Right atrium auricular region (tissue), 2 donors: Measurements from ENCODE around the gene EFCC1. TPM values are rescaled to one million over a fixed set of nuclear protein-coding genes. Genes with fewer than 3 reads are reported as not detected.

Experiments
- DNase-seq: peaks from one replicate; pipeline ENCODE4 v3.0.0-alpha.2; 2019; ENCODE audit warnings: low spot score
- H3K27ac ChIP-seq, 2 donors: fragments of 200-600 bp; sonication (generic); 1 replicate in 1 of 2; 2 replicates in 1 of 2; pipeline ENCODE4 v1.5.1; 2016 to 2019
- H3K27me3 ChIP-seq, 2 donors: fragments of 200-600 bp; sonication (generic); one replicate each; pipeline versions ENCODE4 v1.5.1 to v1.6.0; 2017 to 2019
- H3K36me3 ChIP-seq: fragments of 200-600 bp; sonication (generic); one replicate; pipeline ENCODE4 v1.5.1; 2016
- H3K4me1 ChIP-seq, 2 donors: fragments of 200-600 bp; sonication (generic); one replicate each; pipeline versions ENCODE4 v1.5.1 to v1.6.0; 2017 to 2019
- H3K4me3 ChIP-seq, 2 donors: fragments of 200-600 bp; sonication (generic); 1 replicate in 1 of 2; 2 replicates in 1 of 2; pipeline ENCODE4 v1.5.1; 2017 to 2019; ENCODE audit warnings: mild to moderate bottlenecking in 1 of 2, moderate library complexity in 1 of 2
- H3K9me3 ChIP-seq, 2 donors: fragments of 200-600 bp; sonication (generic); one replicate each; pipeline ENCODE4 v1.5.1; 2019
- total RNA-seq, 2 donors: library from RNA; depleted of rRNA; stranded (reverse); fragments of >200 nt; gene quantifications; one replicate each; pipeline ENCODE4 v1.1.0, GENCODE V29; 2016
- TF ChIP-seq, protein P1 (sequence below), 2 donors: fragments of 200-600 bp; sonication (generic); IDR thresholded peaks; one replicate each; pipeline ENCODE4 v1.5.1; 2019; ENCODE audit warnings: antibody characterized with exemption in 2 of 2

The EFCC1 gene
- total RNA-seq: 1 to 10 TPM; 1.2 to 1.5 TPM

DNA sequence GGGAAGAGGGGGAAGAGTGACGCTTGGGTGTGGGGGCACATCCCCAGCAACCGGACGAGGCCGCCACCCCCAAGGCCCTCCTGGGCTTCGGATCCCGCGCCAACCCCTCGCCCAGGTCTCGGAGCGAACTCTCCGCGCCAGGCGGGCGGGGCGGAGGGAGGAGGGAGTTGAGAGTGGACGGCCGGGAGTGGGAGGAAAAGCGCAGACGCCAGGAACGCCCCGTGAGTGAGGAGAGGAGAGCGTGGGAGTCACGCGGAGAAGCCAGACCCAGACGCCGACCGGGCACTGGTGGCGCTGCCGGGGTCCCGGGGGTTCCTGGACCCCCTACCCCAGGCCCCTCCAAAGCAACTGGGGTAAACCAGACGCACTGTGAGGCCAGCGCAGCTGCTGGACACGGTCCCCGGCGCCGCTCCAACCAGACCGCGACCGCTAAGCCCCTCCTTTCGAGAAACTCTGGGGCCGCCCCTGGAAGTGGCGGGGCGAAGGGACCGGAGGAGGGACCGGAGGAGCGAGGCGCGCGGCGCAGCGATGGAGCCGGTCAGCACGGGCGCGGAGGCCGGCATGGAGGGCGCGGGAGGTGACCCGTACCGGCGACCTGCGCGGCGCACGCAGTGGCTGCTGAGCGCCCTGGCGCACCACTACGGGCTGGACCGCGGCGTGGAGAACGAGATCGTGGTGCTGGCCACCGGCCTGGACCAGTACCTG, at the start of gene EFCC1:
TSS of gene EFCC1 (plus strand) at position 204 of the 705 bp plus-strand sequence. CDS start at position 529, 325 bp downstream.
- peaks cover 0 to 60% of the 10 kb centered on the region in 2 donors for H3K4me1 ChIP-seq
- DNase-seq: no peak
- H3K4me3 ChIP-seq: peak within 1 kb of the TSS; percentile 36 to 69
- no peaks in the 10 kb centered on the region for H3K36me3 ChIP-seq
- TF ChIP-seq, protein P1, sequence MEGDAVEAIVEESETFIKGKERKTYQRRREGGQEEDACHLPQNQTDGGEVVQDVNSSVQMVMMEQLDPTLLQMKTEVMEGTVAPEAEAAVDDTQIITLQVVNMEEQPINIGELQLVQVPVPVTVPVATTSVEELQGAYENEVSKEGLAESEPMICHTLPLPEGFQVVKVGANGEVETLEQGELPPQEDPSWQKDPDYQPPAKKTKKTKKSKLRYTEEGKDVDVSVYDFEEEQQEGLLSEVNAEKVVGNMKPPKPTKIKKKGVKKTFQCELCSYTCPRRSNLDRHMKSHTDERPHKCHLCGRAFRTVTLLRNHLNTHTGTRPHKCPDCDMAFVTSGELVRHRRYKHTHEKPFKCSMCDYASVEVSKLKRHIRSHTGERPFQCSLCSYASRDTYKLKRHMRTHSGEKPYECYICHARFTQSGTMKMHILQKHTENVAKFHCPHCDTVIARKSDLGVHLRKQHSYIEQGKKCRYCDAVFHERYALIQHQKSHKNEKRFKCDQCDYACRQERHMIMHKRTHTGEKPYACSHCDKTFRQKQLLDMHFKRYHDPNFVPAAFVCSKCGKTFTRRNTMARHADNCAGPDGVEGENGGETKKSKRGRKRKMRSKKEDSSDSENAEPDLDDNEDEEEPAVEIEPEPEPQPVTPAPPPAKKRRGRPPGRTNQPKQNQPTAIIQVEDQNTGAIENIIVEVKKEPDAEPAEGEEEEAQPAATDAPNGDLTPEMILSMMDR (IDR thresholded peaks at IDR 0.05): no peak
- peaks cover 0 to 3% of the 10 kb centered on the region in 2 donors for H3K27me3 ChIP-seq
- H3K27ac ChIP-seq: peak within 1 kb of the TSS; percentile 64 to 83
- no peaks in the 10 kb centered on the region for H3K9me3 ChIP-seq

GRCh38 chr3:128956440-128956839, 44.7 kb upstream of the EFCC1 start:
- no peaks in the 10 kb centered on the region for H3K36me3 ChIP-seq
- no peak overlapping the region for H3K4me3 ChIP-seq
- DNase-seq: no peak
- no peak overlapping the region for H3K27ac ChIP-seq
- H3K27me3 ChIP-seq: no peaks in the 10 kb centered on the region
- TF ChIP-seq, protein P1 (IDR thresholded peaks at IDR 0.05): no peak
- H3K4me1 ChIP-seq: no peaks in the 10 kb centered on the region
- H3K9me3 ChIP-seq: no peaks in the 10 kb centered on the region

DNA sequence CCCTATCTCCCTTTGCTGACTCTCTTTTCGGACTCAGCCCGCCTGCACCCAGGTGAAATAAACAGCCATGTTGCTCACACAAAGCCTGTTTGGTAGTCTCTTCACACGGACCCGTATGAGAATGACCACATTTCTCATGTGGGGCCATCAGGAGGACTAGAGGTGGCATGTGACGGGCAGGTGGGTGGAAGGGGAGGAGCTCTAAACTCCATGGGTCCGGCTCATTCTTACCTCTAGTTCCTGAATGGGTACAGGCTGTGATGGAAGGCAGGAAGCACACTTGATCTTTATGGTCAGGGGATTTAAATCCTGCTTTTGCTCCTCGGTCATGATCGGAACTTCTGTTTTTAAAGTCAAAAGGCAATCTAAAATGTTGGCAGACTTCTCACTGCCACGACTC, 35.8 kb upstream of the EFCC1 start:
- Histone ChIP-seq H3K27ac (no peak overlapping the region), H3K4me3 (no peak overlapping the region), H3K4me1 (peaks cover 0 to 2% of the 10 kb centered on the region in 2 donors), H3K27me3 (no peaks in the 10 kb centered on the region), H3K36me3 (no peaks in the 10 kb centered on the region), H3K9me3 (no peaks in the 10 kb centered on the region)
- TF ChIP-seq, protein P1 (IDR thresholded peaks at IDR 0.05): no peak
- no peak for DNase-seq

DNA sequence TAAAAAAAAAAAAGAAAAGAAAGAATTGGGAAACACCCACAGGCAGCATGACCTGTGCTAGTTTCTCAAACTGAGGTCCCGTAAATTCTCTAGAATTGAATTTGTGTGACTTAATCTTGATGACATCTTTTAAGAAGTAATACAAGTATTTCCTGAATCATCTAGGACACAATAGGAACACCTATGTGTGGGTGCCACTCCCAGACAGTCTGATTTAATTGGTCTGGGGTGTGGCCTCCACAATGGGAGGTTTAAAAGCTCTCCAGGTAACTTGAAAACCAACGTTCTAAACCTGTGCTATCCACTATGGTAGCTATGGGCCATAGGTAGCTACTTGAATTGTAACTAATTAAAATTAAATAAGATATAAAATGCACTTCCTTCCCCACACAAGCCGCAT, 35.3 kb upstream of the EFCC1 start:
- no peak for DNase-seq
- TF ChIP-seq, protein P1 (IDR thresholded peaks at IDR 0.05): no peak
- Histone ChIP-seq H3K27ac (no peak overlapping the region), H3K27me3 (no peaks in the 10 kb centered on the region), H3K36me3 (no peaks in the 10 kb centered on the region), H3K9me3 (no peaks in the 10 kb centered on the region), H3K4me3 (no peak overlapping the region), H3K4me1 (peaks cover 0 to 8% of the 10 kb centered on the region in 2 donors)

GRCh38 chr3:128967748-128968355, 33.3 kb upstream of the EFCC1 start:
- TF ChIP-seq, protein P1 (IDR thresholded peaks at IDR 0.05): no peak
- H3K4me1 ChIP-seq: peaks cover 0 to 18% of the 10 kb centered on the region in 2 donors
- H3K36me3 ChIP-seq: no peaks in the 10 kb centered on the region
- H3K4me3 ChIP-seq: no peak overlapping the region
- no peak for DNase-seq
- H3K27me3 ChIP-seq: no peaks in the 10 kb centered on the region
- no peaks in the 10 kb centered on the region for H3K9me3 ChIP-seq
- H3K27ac ChIP-seq: no peak overlapping the region
